MCF 10A (cell line): ENCODE data around the gene MAP3K8. TPM values are rescaled to one million over a fixed set of nuclear protein-coding genes. Genes with fewer than 3 reads are reported as not detected.

Experiments
- BruUV-seq: library from RNA; stranded (reverse); fragments of 400-500 nt; replicated peaks from 2 replicates; lab custom pipeline; 2021; lab: Mats Ljungman, UMichigan
- CTCF ChIA-PET: fragments of 300-600 bp; sonication (Branson Sonifier 250); formaldehyde crosslinking; extraction: SDS; loops from one replicate; lab custom pipeline; 2021; ENCODE audit warnings: antibody characterized with exemption, inconsistent platforms; lab: Yijun Ruan, JAX
- POLR2A ChIA-PET: fragments of 300-600, 350-650 bp; sonication (Branson Sonifier 250); formaldehyde crosslinking; extraction: SDS; loops from one replicate; lab custom pipeline; 2020; ENCODE audit warnings: antibody characterized with exemption, inconsistent platforms; lab: Yijun Ruan, JAX
- DNase-seq: peaks from one replicate; pipeline ENCODE4 v3.0.0-alpha.2; 2018; ENCODE audit not compliant: unreplicated experiment
- H3K27ac Mint-ChIP-seq: one replicate; pipeline ENCODE4 v1.8.0; 2022; ENCODE audit warnings: mild to moderate bottlenecking, low read depth, mixed read lengths; ENCODE audit not compliant: unreplicated experiment
- H3K27me3 Mint-ChIP-seq: one replicate; pipeline ENCODE4 v1.8.0; 2022; ENCODE audit warnings: mixed read lengths; ENCODE audit not compliant: insufficient read depth, unreplicated experiment
- H3K36me3 Mint-ChIP-seq: one replicate; pipeline ENCODE4 v1.8.0; 2022; ENCODE audit warnings: mild to moderate bottlenecking, moderate library complexity, mixed read lengths; ENCODE audit not compliant: insufficient read depth, unreplicated experiment
- H3K4me1 Mint-ChIP-seq: one replicate; pipeline ENCODE4 v1.8.0; 2022; ENCODE audit warnings: mixed read lengths; ENCODE audit not compliant: insufficient read depth, unreplicated experiment
- H3K4me3 Mint-ChIP-seq: one replicate; pipeline ENCODE4 v1.8.0; 2022; ENCODE audit warnings: mild to moderate bottlenecking, moderate library complexity, mixed read lengths; ENCODE audit not compliant: unreplicated experiment
- H3K9me3 Mint-ChIP-seq: one replicate; pipeline ENCODE4 v1.8.0; 2022; ENCODE audit warnings: mixed read lengths; ENCODE audit not compliant: unreplicated experiment
- intact Hi-C: fragments of 100-400 bp; cut with micrococcal nuclease; formaldehyde crosslinking; loops from 2 replicates; pipeline ENCODE4 v1.14.1; 2022
- total RNA-seq: library from RNA; stranded (reverse); gene quantifications from 2 replicates; pipeline ENCODE4 v1.2.3, GENCODE V29; 2022
- TF ChIP-seq, protein P1 (sequence below): fragments of 200-600 bp; IDR thresholded peaks from one replicate; pipeline ENCODE4 v1.8.0; 2022; ENCODE audit warnings: antibody characterized with exemption, mild to moderate bottlenecking; ENCODE audit not compliant: unreplicated experiment

Gene MAP3K8
- total RNA-seq, 1 experiment from 2014 or later = 1.5 TPM

GRCh38 chr10:30462513-30462912 lies 28.5 kb downstream of the MAP3K8 start:
- no peak for DNase-seq
- Mint-ChIP-seq H3K27me3 (no peaks in the 10 kb centered on the region), H3K9me3 (no peaks in the 10 kb centered on the region), H3K4me3 (no peak overlapping the region), H3K27ac (no peak overlapping the region), H3K4me1 (peaks cover 12% of the 10 kb centered on the region), H3K36me3 (peaks cover 49% of the 10 kb centered on the region)
- POLR2A ChIA-PET = no interaction called here
- no TSS peak for BruUV-seq
- CTCF ChIA-PET = no interaction called here
- intact Hi-C loops = no loop called here
- TF ChIP-seq, protein P1, sequence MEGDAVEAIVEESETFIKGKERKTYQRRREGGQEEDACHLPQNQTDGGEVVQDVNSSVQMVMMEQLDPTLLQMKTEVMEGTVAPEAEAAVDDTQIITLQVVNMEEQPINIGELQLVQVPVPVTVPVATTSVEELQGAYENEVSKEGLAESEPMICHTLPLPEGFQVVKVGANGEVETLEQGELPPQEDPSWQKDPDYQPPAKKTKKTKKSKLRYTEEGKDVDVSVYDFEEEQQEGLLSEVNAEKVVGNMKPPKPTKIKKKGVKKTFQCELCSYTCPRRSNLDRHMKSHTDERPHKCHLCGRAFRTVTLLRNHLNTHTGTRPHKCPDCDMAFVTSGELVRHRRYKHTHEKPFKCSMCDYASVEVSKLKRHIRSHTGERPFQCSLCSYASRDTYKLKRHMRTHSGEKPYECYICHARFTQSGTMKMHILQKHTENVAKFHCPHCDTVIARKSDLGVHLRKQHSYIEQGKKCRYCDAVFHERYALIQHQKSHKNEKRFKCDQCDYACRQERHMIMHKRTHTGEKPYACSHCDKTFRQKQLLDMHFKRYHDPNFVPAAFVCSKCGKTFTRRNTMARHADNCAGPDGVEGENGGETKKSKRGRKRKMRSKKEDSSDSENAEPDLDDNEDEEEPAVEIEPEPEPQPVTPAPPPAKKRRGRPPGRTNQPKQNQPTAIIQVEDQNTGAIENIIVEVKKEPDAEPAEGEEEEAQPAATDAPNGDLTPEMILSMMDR = no peak

GRCh38 chr10:30463944-30464451 lies 30.0 kb downstream of the MAP3K8 start:
- no peak overlapping the region for H3K4me3 Mint-ChIP-seq
- no peaks in the 10 kb centered on the region for H3K27me3 Mint-ChIP-seq
- H3K4me1 Mint-ChIP-seq = peaks cover 12% of the 10 kb centered on the region
- H3K36me3 Mint-ChIP-seq = peaks cover 41% of the 10 kb centered on the region
- POLR2A ChIA-PET = interaction anchor here (0.8 kb wide), 3 partner anchors 25 to 55 kb away, joined by 3 to 4 read pairs (median 3); no protein-coding TSS in a partner anchor
- TF ChIP-seq, protein P1 = no peak
- intact Hi-C loops = no loop called here
- H3K9me3 Mint-ChIP-seq = no peaks in the 10 kb centered on the region
- DNase-seq = peak; percentile 64
- H3K27ac Mint-ChIP-seq = no peak overlapping the region
- CTCF ChIA-PET = interaction anchor here (0.7 kb wide), 2 partner anchors 9 to 48 kb away, joined by 3 to 4 read pairs; no protein-coding TSS in a partner anchor
- BruUV-seq = no TSS peak

- TF ChIP-seq, protein P1 = no peak
- POLR2A ChIA-PET = interaction anchor here (0.8 kb wide), 1 partner anchor 32 kb away, joined by 4 read pairs; no protein-coding TSS in a partner anchor
- no peak for DNase-seq
- H3K4me1 Mint-ChIP-seq = peaks cover 12% of the 10 kb centered on the region
- H3K36me3 Mint-ChIP-seq = peaks cover 34% of the 10 kb centered on the region
- H3K9me3 Mint-ChIP-seq = no peaks in the 10 kb centered on the region
- no peak overlapping the region for H3K4me3 Mint-ChIP-seq
- no peak overlapping the region for H3K27ac Mint-ChIP-seq
- no TSS peak for BruUV-seq
- intact Hi-C loops = no loop called here
- H3K27me3 Mint-ChIP-seq = no peaks in the 10 kb centered on the region
- CTCF ChIA-PET = interaction anchor here (0.6 to 0.7 kb wide), 4 partner anchors 8 to 52 kb away, joined by 3 to 4 read pairs (median 3); no protein-coding TSS in a partner anchor
Measured at GRCh38 chr10:30464675-30465074, 30.7 kb downstream of the MAP3K8 start.

- intact Hi-C loops = no loop called here
- ChIA-PET POLR2A (interaction anchor here (0.5 to 0.7 kb wide), 2 partner anchors 15 to 58 kb away, joined by 3 to 4 read pairs; no protein-coding TSS in a partner anchor), CTCF (interaction anchor here (0.5 kb wide), 1 partner anchor 120 kb away, joined by 3 read pairs; no protein-coding TSS in a partner anchor)
- Mint-ChIP-seq H3K27ac (no peak overlapping the region), H3K4me1 (peaks cover 12% of the 10 kb centered on the region), H3K36me3 (peaks cover 20% of the 10 kb centered on the region), H3K4me3 (no peak overlapping the region), H3K27me3 (no peaks in the 10 kb centered on the region), H3K9me3 (no peaks in the 10 kb centered on the region)
- no TSS peak for BruUV-seq
- TF ChIP-seq, protein P1 = no peak
- no peak for DNase-seq
Measured at GRCh38 chr10:30466445-30466844, 32.5 kb downstream of the MAP3K8 start.
